Body of pancreas (tissue), 4 donors: ENCODE results near the gene KLK3. TPM values are rescaled to one million over a fixed set of nuclear protein-coding genes. Genes with fewer than 3 reads are reported as not detected.

ENCODE experiments used
- ATAC-seq: fragments of 150-250 bp; one replicate; pipeline ENCODE4 v1.9.1; 2016
- DNase-seq, 4 donors: peaks; one replicate each; pipeline ENCODE4 v3.0.0-alpha.2; 2019
- H3K27ac ChIP-seq, 4 donors: fragments of 200-600 bp; sonication (generic); 1 replicate in 3 of 4; 2 replicates in 1 of 4; pipeline versions ENCODE4 v1.5.1 to v1.6.1; 2016 to 2019; ENCODE audit warnings: mild to moderate bottlenecking in 1 of 4, mixed read lengths in 1 of 4, moderate library complexity in 1 of 4
- H3K27me3 ChIP-seq, 2 donors: fragments of 200-600 bp; sonication (generic); one replicate each; pipeline ENCODE4 v1.6.0; 2016; ENCODE audit warnings: mild to moderate bottlenecking in 1 of 2
- H3K36me3 ChIP-seq, 2 donors: fragments of 200-600 bp; sonication (generic); replicated peaks in 1 of 2; 2 replicates each; pipeline ENCODE4 v1.5.1; 2016; ENCODE audit warnings: low read depth in 2 of 2; ENCODE audit not compliant: insufficient read depth in 1 of 2
- H3K4me1 ChIP-seq: fragments of 200-600 bp; sonication (generic); one replicate; pipeline ENCODE4 v1.6.0; 2016
- H3K4me3 ChIP-seq, 2 donors: fragments of 200-600 bp; sonication (generic); 1 replicate in 1 of 2; 2 replicates in 1 of 2; pipeline ENCODE4 v1.5.1; 2016 to 2019
- H3K9me3 ChIP-seq, 3 donors: fragments of 200-600 bp; sonication (generic); 1 replicate in 2 of 3; 2 replicates in 1 of 3; pipeline ENCODE4 v1.5.1; 2016
- POLR2A ChIP-seq, 3 donors: fragments of 450-650 bp; IDR thresholded peaks; one replicate each; pipeline ENCODE4 v1.6.1; 2016; ENCODE audit warnings: antibody characterized with exemption in 3 of 3, mild to moderate bottlenecking in 2 of 3
- WGBS, 2 donors: methylation state at CpG; one replicate each; pipeline ENCODE4 v1.1.5; 2017; 5-methylcytosine and 5-hydroxymethylcytosine counted together
- intact Hi-C: fragments of 100-400 bp; cut with DNase I; formaldehyde crosslinking; loops from one replicate; pipeline ENCODE4 v1.15.1; 2023
- total RNA-seq, 2 donors: library from RNA; depleted of rRNA; stranded (reverse); fragments of >200 nt; gene quantifications; one replicate each; pipeline ENCODE4 v1.1.0, GENCODE V29; 2016
- TF ChIP-seq, protein P1 (sequence below), 7 experiments: fragments of 450-650 bp in 4 of 7; fragments of 200-600 bp in 3 of 7; sonication (generic) in 3 of 7; IDR thresholded peaks; one replicate each; pipeline ENCODE4 v1.5.1; 2016 to 2019; ENCODE audit warnings: antibody characterized with exemption in 7 of 7

Gene KLK3
- total RNA-seq, 2 donors from 2014 or later = not detected

- ATAC-seq (no peak), DNase-seq (peak in 1 of 4 donors; percentile 33)
- Histone ChIP-seq H3K4me1 (peaks cover 14% of the 10 kb centered on the region), H3K4me3 (no peak overlapping the region), H3K36me3 (no peaks in the 10 kb centered on the region), H3K27ac (peak overlapping the region in 3 of 4 donors; percentile 59 to 69 (median 68)), H3K27me3 (no peaks in the 10 kb centered on the region), H3K9me3 (no peaks in the 10 kb centered on the region)
- TF ChIP-seq, protein P1, sequence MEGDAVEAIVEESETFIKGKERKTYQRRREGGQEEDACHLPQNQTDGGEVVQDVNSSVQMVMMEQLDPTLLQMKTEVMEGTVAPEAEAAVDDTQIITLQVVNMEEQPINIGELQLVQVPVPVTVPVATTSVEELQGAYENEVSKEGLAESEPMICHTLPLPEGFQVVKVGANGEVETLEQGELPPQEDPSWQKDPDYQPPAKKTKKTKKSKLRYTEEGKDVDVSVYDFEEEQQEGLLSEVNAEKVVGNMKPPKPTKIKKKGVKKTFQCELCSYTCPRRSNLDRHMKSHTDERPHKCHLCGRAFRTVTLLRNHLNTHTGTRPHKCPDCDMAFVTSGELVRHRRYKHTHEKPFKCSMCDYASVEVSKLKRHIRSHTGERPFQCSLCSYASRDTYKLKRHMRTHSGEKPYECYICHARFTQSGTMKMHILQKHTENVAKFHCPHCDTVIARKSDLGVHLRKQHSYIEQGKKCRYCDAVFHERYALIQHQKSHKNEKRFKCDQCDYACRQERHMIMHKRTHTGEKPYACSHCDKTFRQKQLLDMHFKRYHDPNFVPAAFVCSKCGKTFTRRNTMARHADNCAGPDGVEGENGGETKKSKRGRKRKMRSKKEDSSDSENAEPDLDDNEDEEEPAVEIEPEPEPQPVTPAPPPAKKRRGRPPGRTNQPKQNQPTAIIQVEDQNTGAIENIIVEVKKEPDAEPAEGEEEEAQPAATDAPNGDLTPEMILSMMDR (IDR thresholded peaks at IDR 0.05) = no peak
- no peak for TF ChIP-seq POLR2A (IDR thresholded peaks at IDR 0.05)
- 62 to 73% methylated on average over 19 of the region's 19 CpGs for WGBS, 2 donors
- intact Hi-C loops = no loop called here
Measured at GRCh38 chr19:50836543-50837195, 18.0 kb upstream of the KLK3 start.

DNA sequence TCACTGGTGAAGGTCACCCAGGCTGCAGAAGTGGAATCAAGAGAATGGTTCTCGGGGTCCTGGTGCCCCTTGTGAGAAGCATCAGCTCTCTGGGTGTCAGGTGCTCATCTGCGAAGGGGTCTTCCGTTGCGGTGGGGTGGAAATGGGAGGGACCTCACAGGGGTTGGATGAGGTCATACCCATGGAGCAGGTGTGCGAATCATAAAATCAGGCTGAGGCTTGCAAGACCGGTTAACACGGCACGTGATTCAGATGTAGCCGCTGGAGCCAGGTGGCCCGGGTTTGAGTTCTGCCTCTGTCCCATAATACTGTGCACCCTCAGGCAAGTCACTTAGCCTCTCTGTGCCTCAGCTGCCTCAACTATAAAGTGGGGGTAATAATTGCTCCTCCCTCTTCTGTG, 17.4 kb upstream of the KLK3 start:
- Histone ChIP-seq H3K4me3 (no peak overlapping the region), H3K27me3 (no peaks in the 10 kb centered on the region), H3K36me3 (no peaks in the 10 kb centered on the region), H3K9me3 (no peaks in the 10 kb centered on the region), H3K27ac (no peak overlapping the region), H3K4me1 (peaks cover 14% of the 10 kb centered on the region)
- DNase-seq (no peak), ATAC-seq (no peak)
- TF ChIP-seq, protein P1 (IDR thresholded peaks at IDR 0.05) = no peak
- no peak for TF ChIP-seq POLR2A (IDR thresholded peaks at IDR 0.05)
- intact Hi-C loops = no loop called here
- 51 to 82% methylated on average over 10 of the region's 10 CpGs for WGBS, 2 donors

DNA sequence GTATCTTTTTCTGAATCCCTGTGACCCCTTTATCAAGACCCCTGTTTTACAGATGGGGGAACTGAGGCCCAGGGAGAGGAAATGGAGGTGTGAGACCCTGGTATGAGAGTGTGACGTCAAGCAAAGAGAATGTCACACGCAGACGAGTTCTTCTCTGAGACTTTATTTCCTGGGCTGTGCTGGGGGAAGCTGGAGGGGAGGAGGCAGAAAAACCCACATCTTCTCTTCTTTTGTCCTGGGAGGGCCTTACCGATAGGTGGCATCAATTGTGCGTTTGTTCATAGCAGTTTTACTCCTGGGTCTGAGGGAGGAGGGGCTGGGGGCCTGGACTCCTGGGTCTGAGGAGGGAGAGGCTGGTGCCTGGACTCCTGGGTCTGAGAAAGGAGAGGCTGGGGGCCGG, 16.5 kb upstream of the KLK3 start:
- ATAC-seq (no peak), DNase-seq (no peak)
- Histone ChIP-seq H3K27me3 (no peaks in the 10 kb centered on the region), H3K9me3 (no peaks in the 10 kb centered on the region), H3K27ac (no peak overlapping the region), H3K36me3 (no peaks in the 10 kb centered on the region), H3K4me1 (peaks cover 14% of the 10 kb centered on the region), H3K4me3 (no peak overlapping the region)
- WGBS, 2 donors = 32 to 49% methylated on average over 6 of the region's 6 CpGs
- intact Hi-C loops = no loop called here
- TF ChIP-seq, protein P1 (IDR thresholded peaks at IDR 0.05) = no peak

DNA sequence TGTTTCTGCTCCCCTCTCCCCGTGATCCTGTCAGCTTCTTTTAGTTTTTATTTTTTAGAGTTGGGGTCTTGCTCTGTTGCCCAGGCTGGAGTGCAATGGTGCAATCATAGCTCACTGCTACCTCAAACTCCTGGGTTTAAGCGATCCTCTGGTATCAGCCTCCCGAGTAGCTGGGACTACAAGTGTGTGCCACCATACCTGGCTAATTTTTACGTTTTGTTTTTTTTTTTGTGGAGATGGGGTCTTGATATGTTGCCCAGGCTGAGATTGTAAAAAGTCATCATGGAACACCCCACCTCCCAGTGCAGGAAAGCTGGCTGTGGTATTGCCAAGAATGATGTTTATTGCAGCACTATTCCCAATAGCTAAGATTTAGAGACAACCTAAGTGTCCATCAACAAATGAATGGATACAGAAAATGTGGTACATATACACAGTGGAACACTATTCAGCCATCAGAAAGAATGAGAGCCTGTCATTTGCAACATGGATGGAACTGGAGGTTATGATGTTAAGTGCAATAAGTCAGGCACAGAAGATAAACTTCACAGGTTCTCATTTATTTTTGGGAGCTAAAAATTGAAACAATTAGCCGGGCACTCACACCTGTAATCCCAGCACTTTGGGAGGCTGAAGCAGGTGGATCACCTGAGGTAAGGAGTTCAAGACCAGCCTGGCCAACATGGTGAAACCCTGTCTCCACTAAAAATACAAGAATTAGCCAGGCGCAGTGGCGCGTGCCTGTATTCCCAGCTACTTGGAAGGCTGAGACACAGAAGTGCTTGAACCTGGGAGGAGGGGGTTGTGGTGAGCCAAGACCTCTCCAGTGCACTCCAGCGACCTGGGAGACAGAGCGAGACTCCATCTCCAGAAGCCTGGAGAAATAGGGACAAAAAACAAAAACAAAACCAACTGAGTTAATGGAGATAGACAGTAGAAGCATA, 14.7 kb upstream of the KLK3 start:
- Histone ChIP-seq H3K36me3 (no peaks in the 10 kb centered on the region), H3K9me3 (peaks cover 0 to 10% (median 0%) of the 10 kb centered on the region in 3 donors)
- 68 to 72% methylated on average over 10 of the region's 10 CpGs for WGBS, 2 donors

More for the DNA sequence above, 14.7 kb upstream of the KLK3 start:
- H3K4me3 ChIP-seq = no peak overlapping the region
- intact Hi-C loops = no loop called here
- no peaks in the 10 kb centered on the region for H3K27me3 ChIP-seq
- TF ChIP-seq, protein P1 (IDR thresholded peaks at IDR 0.05) = no peak
- TF ChIP-seq POLR2A (IDR thresholded peaks at IDR 0.05) = no peak
- H3K4me1 ChIP-seq = peaks cover 12% of the 10 kb centered on the region
- DNase-seq (no peak), ATAC-seq (no peak)
- no peak overlapping the region for H3K27ac ChIP-seq
